ENCODE measurements around the gene DUOXA2. TPM values are rescaled to one million over a fixed set of nuclear protein-coding genes. Genes with fewer than 3 reads are reported as not detected.

DUOXA2 gene
- total and polyA plus RNA-seq, 2 of the 4 experiments (the other 2 are of a cell fraction): not detected

- no CpG with 5 or more reads among the region's 3 CpGs for WGBS, 2 experiments (ENCODE audit: extremely low coverage in 2 of 2, insufficient read length in 1 of 2)
- peaks cover 2% of the 10 kb centered on the region; the same call in 1 of the 2 replicates for H3K4me1 ChIP-seq (ENCODE audit: control insufficient read depth, insufficient read depth, low read length)
- H3K4me3 ChIP-seq (ENCODE audit: insufficient read depth, low read depth, low read length): no peak overlapping the region
- H3K79me1 ChIP-seq (ENCODE audit: low read depth in 1 of 2, low read length in 2 of 2): no peaks in the 10 kb centered on the region
- no peaks in the 10 kb centered on the region for H3K9me1 ChIP-seq (ENCODE audit: insufficient read depth, low read length)
- H4K8ac ChIP-seq (ENCODE audit: low read depth in 2 of 2, low read length in 2 of 2): no peak overlapping the region
- no peak overlapping the region for H2BK120ac ChIP-seq (ENCODE audit: low read depth, low read length)
- H4K5ac ChIP-seq (ENCODE audit: low read depth, low read length): no peak overlapping the region
- H4K91ac ChIP-seq (ENCODE audit: insufficient read depth, low read depth, low read length): no peak overlapping the region
- no peak overlapping the region for H3K14ac ChIP-seq (replicated peaks; ENCODE audit: low read depth, low read length)
- no peak overlapping the region for H3K9ac ChIP-seq (ENCODE audit: low read depth, low read length)
- H2AK9ac ChIP-seq (replicated peaks; ENCODE audit: low read depth, low read length, poor library complexity): no peak overlapping the region
- intact Hi-C loops (cut with micrococcal nuclease) (no loop called here), dilution Hi-C loops (cut with HindIII; ENCODE audit: low sequenced_read_pairs, unreplicated experiment) (no loop called here), in situ Hi-C loops (cut with MboI; ENCODE audit: low sequenced_read_pairs) (no loop called here)
- no peak overlapping the region for H3K27ac ChIP-seq (ENCODE audit: insufficient read depth, low read length)
- H2AK5ac ChIP-seq (ENCODE audit: low read depth, low read length): no peak overlapping the region
- ChIA-PET CTCF (interaction anchor here (2.5 kb wide), 1 partner anchor 34 kb away, joined by 14 read pairs; no protein-coding TSS in a partner anchor), POLR2A (ENCODE audit: unreplicated experiment) (no interaction called here)
- no peak overlapping the region for H2BK5ac ChIP-seq (ENCODE audit: low read depth, low read length, poor library complexity, severe bottlenecking)
- DNase-seq: no peak
- H3K18ac ChIP-seq (ENCODE audit: low read depth, low read length): no peak overlapping the region
- no peaks in the 10 kb centered on the region for H4K20me1 ChIP-seq (ENCODE audit: insufficient read depth, low read length)
- no peak overlapping the region for H3K56ac ChIP-seq (ENCODE audit: extremely low read depth, insufficient read depth, low read length)
- no peak overlapping the region for H3K4me2 ChIP-seq (ENCODE audit: low read depth, low read length)
- H2BK20ac ChIP-seq (ENCODE audit: low read depth, low read length): no peak overlapping the region
- no peaks in the 10 kb centered on the region for H3K9me3 ChIP-seq (ENCODE audit: control insufficient read depth, insufficient read depth, low read length)
- TF ChIP-seq USF2 (IDR thresholded peaks at IDR 0.05; ENCODE audit: low read depth, low read length): no peak
- H3K4ac ChIP-seq (ENCODE audit: low read depth, low read length): no peak overlapping the region
- no peak for ATAC-seq (ENCODE audit: low read depth)
- BruUV-seq (replicated peaks): no TSS peak
- no peak overlapping the region for H3K23ac ChIP-seq (ENCODE audit: low read depth, low read length)
- no peaks in the 10 kb centered on the region for H3K36me3 ChIP-seq (ENCODE audit: control insufficient read depth, insufficient read depth, low read length)
- H2AFZ ChIP-seq (replicated peaks; ENCODE audit: low read length, poor library complexity): no peak overlapping the region
- H3K27me3 ChIP-seq (ENCODE audit: control insufficient read depth, insufficient read depth, low read length): peaks cover 29% of the 10 kb centered on the region
- H2BK15ac ChIP-seq (ENCODE audit: low read depth, low read length): no peak overlapping the region
These were observed 30.0 kb upstream of the DUOXA2 start for GRCh38 chr15:45084163-45084562.
